Measurements from ENCODE around the gene TFCP2L1. TPM values are rescaled to one million over a fixed set of nuclear protein-coding genes. Genes with fewer than 3 reads are reported as not detected.
"Not testable (repeated sequence)": the region's sequence is repeated elsewhere in the genome, so short reads cannot be mapped to it uniquely, and the experiment has no call there.

TFCP2L1 gene
- total and polyA plus RNA-seq, 2 of the 4 experiments (the other 2 are of a cell fraction), result not detected

GRCh38 chr2:121301190-121301589, 16.2 kb upstream of the TFCP2L1 start:
- in situ Hi-C loops (cut with MboI; ENCODE audit: low sequenced_read_pairs); BruUV-seq (replicated peaks); ATAC-seq (ENCODE audit: low read depth); H3K18ac ChIP-seq (ENCODE audit: low read depth, low read length); H3K14ac ChIP-seq (replicated peaks; ENCODE audit: low read depth, low read length); H2AFZ ChIP-seq (replicated peaks; ENCODE audit: low read length, poor library complexity); H3K4ac ChIP-seq (ENCODE audit: low read depth, low read length); intact Hi-C loops (cut with micrococcal nuclease); H4K8ac ChIP-seq (ENCODE audit: low read depth in 2 of 2, low read length in 2 of 2); H2BK20ac ChIP-seq (ENCODE audit: low read depth, low read length); H2AK9ac ChIP-seq (replicated peaks; ENCODE audit: low read depth, low read length, poor library complexity); H3K23ac ChIP-seq (ENCODE audit: low read depth, low read length); H3K4me3 ChIP-seq (ENCODE audit: insufficient read depth, low read depth, low read length); H3K4me2 ChIP-seq (ENCODE audit: low read depth, low read length); H2BK5ac ChIP-seq (ENCODE audit: low read depth, low read length, poor library complexity, severe bottlenecking); H4K20me1 ChIP-seq (ENCODE audit: insufficient read depth, low read length); CTCF ChIA-PET; H4K5ac ChIP-seq (ENCODE audit: low read depth, low read length); DNase-seq; H4K91ac ChIP-seq (ENCODE audit: insufficient read depth, low read depth, low read length); H3K9me1 ChIP-seq (ENCODE audit: insufficient read depth, low read length); H3K27ac ChIP-seq (ENCODE audit: insufficient read depth, low read length); H2BK120ac ChIP-seq (ENCODE audit: low read depth, low read length); H3K9ac ChIP-seq (ENCODE audit: low read depth, low read length); POLR2A ChIA-PET (ENCODE audit: unreplicated experiment); H3K36me3 ChIP-seq (ENCODE audit: control insufficient read depth, insufficient read depth, low read length); H2BK15ac ChIP-seq (ENCODE audit: low read depth, low read length); H3K4me1 ChIP-seq (ENCODE audit: control insufficient read depth, insufficient read depth, low read length); H2AK5ac ChIP-seq (ENCODE audit: low read depth, low read length); H3K79me1 ChIP-seq (ENCODE audit: low read depth in 1 of 2, low read length in 2 of 2); dilution Hi-C loops (cut with HindIII; ENCODE audit: low sequenced_read_pairs, unreplicated experiment); H3K56ac ChIP-seq (ENCODE audit: extremely low read depth, insufficient read depth, low read length); H3K9me3 ChIP-seq (ENCODE audit: control insufficient read depth, insufficient read depth, low read length): not testable (repeated sequence)
- H3K27me3 ChIP-seq (ENCODE audit: control insufficient read depth, insufficient read depth, low read length), result peaks cover 14% of the 10 kb centered on the region
